Activated CD8-positive, alpha-beta memory T cell treated with anti-CD3 and anti-CD28 coated beads, Interleukin-2, amount 50 U/mL, for 1 hour (primary cell): Measurements from ENCODE around the gene NPIPA3.
"Not testable (repeated sequence)": the region's sequence is repeated elsewhere in the genome, so short reads cannot be mapped to it uniquely, and the experiment has no call there.

Experiments used
- DNase-seq: peaks from one replicate; pipeline ENCODE4 v3.0.0-alpha.2; 2020; ENCODE audit errors: extremely low read depth

The NPIPA3 gene

DNA sequence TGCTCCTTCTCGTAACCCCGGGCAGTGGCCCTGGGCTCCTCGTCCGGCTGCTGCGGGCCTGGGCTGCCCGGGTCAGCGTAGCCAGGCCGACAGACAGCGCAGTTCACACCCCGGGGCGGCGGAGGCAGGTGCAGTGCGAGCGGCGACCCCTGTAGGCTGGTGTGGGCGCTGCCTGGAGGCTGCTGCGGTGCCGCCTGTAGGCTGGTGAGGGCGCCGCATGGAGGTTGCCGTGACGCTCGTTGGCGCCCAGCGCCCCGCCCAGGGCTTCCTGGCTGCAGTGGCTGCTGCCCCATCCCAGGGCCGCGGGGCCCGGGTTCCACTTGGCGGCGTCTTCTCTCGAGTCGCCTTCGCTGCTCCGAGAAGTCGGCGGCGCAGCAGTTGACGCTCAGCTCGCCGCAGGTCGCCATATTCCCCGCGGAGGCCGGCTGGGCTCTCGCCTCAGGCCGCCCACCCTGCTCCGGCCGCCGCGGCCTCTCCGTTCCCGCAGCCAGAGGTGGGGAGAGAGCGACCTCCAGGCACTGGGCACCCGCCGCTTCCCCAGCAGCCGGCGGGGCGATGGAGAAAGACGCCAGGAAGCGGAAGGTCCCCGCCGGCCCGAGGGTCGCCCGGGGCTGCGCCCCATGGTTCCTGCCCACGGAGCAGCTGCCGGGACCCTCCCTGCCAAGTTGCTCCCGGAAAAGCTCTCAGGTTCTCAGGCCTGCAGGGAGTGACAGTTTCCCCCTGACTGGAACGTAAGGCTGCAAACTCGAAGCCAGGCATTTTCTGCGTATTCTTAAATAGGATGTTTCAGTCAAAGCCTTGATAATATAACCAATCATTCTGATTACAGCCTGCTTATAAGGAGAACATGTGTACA, 39.3 kb downstream of the NPIPA3 start, which contains the start of gene NPIPA2:
NPIPA2 (plus strand) TSS at position 261 of the 856 bp plus-strand sequence. CDS start 5,533 bp downstream, outside the sequence.
- not testable (repeated sequence) for DNase-seq

DNA sequence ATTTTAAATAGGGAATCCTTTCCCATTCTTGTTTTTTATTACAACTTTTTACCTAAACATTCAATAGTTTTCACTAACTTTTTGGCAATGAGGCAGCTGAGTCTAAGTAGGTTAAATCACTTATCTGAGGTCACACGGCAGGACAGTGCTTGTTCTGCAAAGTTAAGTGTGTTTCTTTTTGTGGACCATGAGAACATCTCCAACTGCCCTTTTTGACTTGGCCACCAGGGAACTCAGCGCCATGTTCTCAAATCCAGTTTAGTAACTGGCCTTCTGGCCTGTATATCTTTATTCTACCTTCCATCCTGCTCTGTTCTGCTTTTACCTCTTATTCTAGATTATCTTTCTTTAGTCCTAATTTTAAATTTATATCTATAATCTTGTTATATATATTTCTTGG, 70.4 kb downstream of the NPIPA3 start:
- not testable (repeated sequence) for DNase-seq

DNA sequence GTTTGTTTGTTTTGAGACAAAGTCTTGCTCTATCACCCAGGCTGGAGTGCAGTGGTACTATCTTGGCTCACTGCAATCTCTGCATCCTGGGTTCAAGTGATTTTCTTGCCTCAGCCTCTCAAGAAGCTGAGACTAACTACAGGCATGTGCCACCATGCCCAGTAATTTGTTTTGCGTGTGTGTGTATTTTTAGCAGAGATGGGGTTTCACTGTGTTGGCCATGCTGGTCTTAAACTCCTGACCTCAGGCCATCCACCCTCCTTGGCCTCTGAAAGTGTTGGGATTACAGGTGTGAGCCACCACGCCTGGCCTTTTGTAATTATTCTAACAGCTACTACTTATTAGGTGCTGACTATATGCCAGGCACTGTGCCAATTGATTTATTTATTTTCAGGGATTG, 72.4 kb downstream of the NPIPA3 start:
- DNase-seq: not testable (repeated sequence)
